Epithelial cell of proximal tubule (primary cell): ENCODE measurements around the gene SLC16A3. TPM values are rescaled to one million over a fixed set of nuclear protein-coding genes. Genes with fewer than 3 reads are reported as not detected.

Experiments used
- DNase-seq: peaks from one replicate; pipeline ENCODE4 v3.0.0-alpha.2; 2011; ENCODE audit warnings: low read depth
- H3K4me3 ChIP-seq: 2 replicates; pipeline ENCODE4 v1.5.1; 2011; ENCODE audit warnings: low read depth, mild to moderate bottlenecking, low read length
- total RNA-seq: library from RNA; depleted of rRNA; stranded (reverse); fragments of >200 nt; gene quantifications from 2 replicates; pipeline ENCODE4 v1.2.3, GENCODE V29; 2015
- TF ChIP-seq, protein P1 (sequence below): conservative IDR thresholded peaks from 2 replicates; pipeline ENCODE4 v1.5.1; 2012; ENCODE audit warnings: low read depth, mild to moderate bottlenecking, low read length

SLC16A3 gene
- total RNA-seq, 1 donor from 2014 or later: 190 TPM

DNA sequence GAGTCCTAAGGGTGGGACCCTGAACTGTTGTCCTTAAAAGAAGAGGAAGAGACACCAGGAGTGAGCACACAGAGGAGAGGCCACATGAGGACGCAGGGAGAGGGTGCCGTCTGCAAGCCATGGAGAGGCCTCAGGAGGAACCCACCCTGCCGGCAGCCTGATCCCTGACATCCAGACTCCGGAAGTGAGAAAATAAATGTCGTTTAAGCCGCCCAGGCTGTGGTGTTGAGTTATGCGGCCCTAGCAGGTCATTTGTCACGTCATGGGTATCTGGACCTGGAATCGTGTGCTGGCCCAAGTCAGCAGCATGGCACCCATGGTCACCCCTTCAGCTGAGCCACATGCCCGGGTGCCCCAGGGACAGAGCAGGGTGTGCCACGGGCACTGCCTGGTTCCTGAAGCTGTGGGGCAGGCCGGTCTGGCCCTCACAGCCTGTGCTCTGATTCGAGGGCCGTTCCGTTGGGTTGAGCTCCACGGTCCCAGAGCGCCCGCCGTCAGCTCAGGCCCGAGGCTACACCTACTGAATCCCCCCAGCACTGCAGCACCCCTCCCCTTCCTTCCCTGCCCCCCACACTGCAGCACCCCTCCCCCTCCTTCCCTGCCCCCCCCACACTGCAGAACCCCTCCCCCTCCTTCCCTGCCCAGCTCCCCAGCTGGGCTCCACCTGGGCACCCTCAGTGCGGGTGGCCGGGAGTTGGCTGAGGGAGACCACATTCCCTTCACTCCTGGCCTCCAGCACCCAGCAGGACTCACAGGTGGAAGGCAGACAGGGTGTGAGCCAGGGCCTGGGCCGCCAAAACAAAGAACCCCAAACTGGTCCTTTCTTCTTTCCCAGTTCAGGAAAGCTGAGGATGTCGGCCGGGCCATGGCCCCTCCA is 13.5 kb upstream of the SLC16A3 start:
- TF ChIP-seq, protein P1, sequence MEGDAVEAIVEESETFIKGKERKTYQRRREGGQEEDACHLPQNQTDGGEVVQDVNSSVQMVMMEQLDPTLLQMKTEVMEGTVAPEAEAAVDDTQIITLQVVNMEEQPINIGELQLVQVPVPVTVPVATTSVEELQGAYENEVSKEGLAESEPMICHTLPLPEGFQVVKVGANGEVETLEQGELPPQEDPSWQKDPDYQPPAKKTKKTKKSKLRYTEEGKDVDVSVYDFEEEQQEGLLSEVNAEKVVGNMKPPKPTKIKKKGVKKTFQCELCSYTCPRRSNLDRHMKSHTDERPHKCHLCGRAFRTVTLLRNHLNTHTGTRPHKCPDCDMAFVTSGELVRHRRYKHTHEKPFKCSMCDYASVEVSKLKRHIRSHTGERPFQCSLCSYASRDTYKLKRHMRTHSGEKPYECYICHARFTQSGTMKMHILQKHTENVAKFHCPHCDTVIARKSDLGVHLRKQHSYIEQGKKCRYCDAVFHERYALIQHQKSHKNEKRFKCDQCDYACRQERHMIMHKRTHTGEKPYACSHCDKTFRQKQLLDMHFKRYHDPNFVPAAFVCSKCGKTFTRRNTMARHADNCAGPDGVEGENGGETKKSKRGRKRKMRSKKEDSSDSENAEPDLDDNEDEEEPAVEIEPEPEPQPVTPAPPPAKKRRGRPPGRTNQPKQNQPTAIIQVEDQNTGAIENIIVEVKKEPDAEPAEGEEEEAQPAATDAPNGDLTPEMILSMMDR: no peak
- DNase-seq: no peak
- no peak overlapping the region for H3K4me3 ChIP-seq

DNA sequence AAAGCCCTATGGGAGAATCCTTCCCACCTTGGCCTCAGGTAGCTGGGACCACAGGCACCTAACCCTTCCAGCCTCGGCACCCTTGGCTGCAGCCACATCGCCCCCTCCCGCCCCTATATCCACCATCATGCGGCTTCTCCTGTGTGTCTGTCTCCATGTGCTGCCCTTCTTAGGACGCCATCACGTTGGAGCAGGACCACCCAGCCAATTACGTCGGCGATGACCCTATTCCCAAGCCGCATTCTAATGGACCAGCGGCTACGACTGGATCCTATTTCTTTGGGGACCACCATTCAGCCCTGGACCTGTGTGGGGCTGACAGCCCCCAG is 12.9 kb upstream of the SLC16A3 start:
- no peak overlapping the region for H3K4me3 ChIP-seq
- no peak for DNase-seq
- TF ChIP-seq, protein P1: no peak

DNA sequence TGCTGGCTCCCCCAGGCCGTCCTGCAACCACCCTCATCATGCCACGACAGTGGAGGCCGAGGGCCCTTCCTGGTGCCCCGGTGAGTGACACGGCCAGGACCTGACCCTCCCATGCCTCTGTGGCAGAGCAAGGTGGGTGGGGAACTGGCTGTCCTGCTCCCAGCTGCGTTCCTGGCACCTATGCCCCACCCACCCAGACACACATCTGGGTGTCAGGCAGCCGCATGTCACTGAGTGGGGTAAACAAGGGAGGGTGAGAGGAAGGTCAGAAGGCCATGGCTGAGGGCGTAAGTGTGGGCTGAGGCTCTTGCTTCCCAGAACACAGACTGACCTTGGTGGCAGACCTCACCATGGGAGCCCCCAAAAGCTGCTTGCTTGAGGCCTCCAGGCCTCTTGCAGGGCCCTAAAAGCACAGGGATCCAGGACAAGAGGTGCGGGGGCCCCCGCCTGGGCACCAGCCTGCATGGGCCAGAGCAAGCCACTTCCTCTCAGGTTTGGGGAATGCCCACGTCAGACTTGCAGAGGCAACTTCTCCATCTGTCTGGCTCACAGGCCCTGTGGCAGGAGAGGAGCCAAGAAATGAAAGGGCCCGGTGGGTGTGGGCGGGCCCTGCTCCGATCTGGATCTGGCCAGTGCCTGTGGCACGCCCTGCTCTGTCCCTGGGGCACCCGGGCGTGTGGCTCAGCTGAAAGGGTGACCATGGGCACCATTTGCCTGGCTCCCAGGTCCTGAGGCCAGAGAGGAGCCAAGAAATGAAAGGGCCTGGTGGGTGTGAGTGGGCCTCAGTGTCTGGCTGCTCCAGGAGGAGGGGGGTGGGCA is 12.3 kb upstream of the SLC16A3 start:
- DNase-seq: no peak
- H3K4me3 ChIP-seq: no peak overlapping the region

DNA sequence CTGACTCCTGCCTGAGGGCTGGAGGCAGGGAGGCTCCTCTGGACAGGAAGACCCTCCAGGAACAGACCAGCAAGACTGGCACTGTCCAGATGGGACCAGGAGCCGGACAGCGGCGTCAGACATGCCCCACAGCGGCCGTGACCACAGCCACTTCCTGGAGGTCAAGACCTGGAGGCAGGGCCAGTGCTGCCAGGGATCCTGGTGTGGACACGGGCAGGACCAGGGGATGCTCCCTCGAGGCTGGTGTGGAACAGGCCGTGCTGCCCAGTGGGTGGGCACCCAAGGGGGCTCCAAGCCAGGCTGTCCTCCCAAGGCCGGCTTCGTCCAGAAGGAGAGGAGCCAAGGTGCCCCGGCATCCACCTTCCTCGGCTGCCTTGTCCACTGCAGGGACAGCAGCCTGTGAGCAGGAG is 11.7 kb upstream of the SLC16A3 start:
- no peak overlapping the region for H3K4me3 ChIP-seq
- no peak for DNase-seq
- TF ChIP-seq, protein P1: no peak

More for the DNA sequence above, 12.3 kb upstream of the SLC16A3 start:
- TF ChIP-seq, protein P1: no peak

DNA sequence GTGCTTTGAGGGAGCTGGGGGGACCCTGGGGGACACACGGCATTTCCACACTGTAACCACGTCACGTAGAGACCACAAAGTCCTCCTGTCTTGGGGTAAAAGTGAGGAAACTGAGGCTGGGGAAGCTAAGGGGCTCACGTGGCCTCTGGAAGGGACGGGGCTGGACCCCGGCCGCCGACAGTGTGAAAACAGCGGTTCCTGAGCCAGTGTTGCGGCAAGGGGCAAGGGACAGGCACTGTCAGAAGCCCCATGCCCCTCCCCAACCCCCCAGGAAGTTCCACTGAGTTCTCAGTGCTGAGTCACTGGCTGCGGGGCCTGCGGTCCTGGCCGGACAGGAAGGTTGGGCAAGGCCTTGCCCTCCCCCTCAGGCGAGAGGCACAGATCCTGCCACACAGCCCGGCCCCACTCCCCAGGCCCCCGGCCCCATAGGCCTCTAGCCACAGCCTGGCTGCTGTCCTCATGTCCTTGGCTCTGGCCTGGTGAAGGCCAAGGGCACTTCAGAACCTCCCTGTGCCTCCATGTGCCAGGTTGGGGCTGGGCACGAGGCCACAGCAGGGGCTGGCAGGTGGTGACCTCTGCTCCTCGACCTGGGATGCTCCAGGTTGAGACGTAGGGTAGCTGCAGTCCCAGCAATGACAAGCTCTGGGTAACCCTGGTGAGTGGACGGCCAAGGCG is 11.2 kb upstream of the SLC16A3 start:
- H3K4me3 ChIP-seq: no peak overlapping the region
- no peak for DNase-seq
- TF ChIP-seq, protein P1: no peak

DNA sequence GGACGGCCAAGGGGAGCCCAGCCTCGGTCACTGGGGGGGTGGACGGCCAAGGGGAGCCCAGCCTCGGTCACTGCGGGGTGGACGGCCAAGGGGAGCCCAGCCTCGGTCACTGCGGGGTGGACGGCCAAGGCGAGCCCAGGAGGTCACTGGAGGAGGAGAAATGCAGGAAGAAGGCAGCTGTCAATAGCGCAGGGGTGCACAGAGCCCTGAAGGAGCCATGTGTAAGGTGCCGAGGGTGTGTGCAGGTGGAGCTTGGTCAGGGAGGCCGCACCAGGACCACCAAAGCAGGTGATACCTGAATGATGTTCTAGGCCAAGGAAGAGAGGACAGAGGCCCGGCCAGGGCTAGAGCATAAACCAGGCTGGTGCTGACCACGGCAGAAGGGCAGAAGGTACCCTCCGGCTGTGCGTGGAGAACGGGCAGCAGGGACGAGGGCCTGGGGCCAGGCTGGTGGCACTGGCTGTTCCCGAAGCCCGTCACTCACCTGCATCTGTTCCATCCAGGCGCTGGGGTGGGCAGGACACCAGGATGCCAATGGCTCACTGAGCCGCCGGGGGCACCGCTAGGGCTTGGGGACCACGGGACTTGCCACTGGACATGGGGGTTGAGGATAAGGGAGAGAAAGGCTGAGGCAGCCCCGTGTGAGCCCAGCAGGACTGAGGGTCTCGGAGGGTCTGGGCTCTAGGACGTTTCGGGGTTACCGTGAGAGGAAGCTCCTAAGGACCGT is 10.3 kb upstream of the SLC16A3 start:
- no peak for DNase-seq
- TF ChIP-seq, protein P1: no peak

More for the DNA sequence above, 10.3 kb upstream of the SLC16A3 start:
- no peak overlapping the region for H3K4me3 ChIP-seq
